LNCaP clone FGC (cell line): ENCODE measurements around the gene IVL.
A peak's percentile ranks its signal among the peaks of the same experiment; 100 is the strongest.

Experiments used
- DNase-seq: peaks from one replicate; pipeline ENCODE4 v3.0.0-alpha.2; 2011; ENCODE audit warnings: low read depth
- H3K4me3 ChIP-seq: 2 replicates; pipeline ENCODE4 v1.5.1; 2011; ENCODE audit warnings: mild to moderate bottlenecking, low read depth, low read length, control low read depth
- CTCF ChIP-seq: IDR thresholded peaks from 2 replicates; pipeline ENCODE4 v1.5.1; 2012; ENCODE audit warnings: mild to moderate bottlenecking; ENCODE audit not compliant: control insufficient read depth, insufficient read depth; ENCODE audit errors: extremely low read depth

The IVL gene

GRCh38 chr1:152907686-152908601, at the start of gene IVL:
Gene IVL (plus strand): TSS chr1:152908546. CDS start chr1:152909798, 1,252 bp downstream.
- no peak for TF ChIP-seq CTCF
- DNase-seq = peak; percentile 65
- H3K4me3 ChIP-seq = no peak within 1 kb of the TSS

GRCh38 chr1:152859696-152860095, 48.6 kb upstream of the IVL start, which contains the start of gene LCE7A:
Gene LCE7A (plus strand): TSS chr1:152859996. CDS start chr1:152860698, 702 bp downstream.
- H3K4me3 ChIP-seq = no peak within 1 kb of the TSS
- no peak for TF ChIP-seq CTCF
- no peak for DNase-seq

- H3K4me3 ChIP-seq = no peak overlapping the region
- TF ChIP-seq CTCF = no peak
- no peak for DNase-seq
Measured at GRCh38 chr1:152860129-152860528, 48.2 kb upstream of the IVL start.

GRCh38 chr1:152861374-152861773, 47.0 kb upstream of the IVL start:
- DNase-seq = no peak
- H3K4me3 ChIP-seq = no peak overlapping the region
- TF ChIP-seq CTCF = no peak

- no peak for DNase-seq
- no peak for TF ChIP-seq CTCF
- H3K4me3 ChIP-seq = no peak overlapping the region
Measured at GRCh38 chr1:152864443-152864842, 43.9 kb upstream of the IVL start.

- TF ChIP-seq CTCF = no peak
- no peak overlapping the region for H3K4me3 ChIP-seq
- no peak for DNase-seq
Measured at GRCh38 chr1:152866321-152866720, 42.0 kb upstream of the IVL start.
